GM10248 (cell line): ENCODE measurements around the gene MAPK4.
"Not testable (repeated sequence)": the region's sequence is repeated elsewhere in the genome, so short reads cannot be mapped to it uniquely, and the experiment has no call there.

ENCODE experiments used
- CTCF ChIA-PET: fragments of 300-600 bp; sonication (Branson Sonifier 250); formaldehyde crosslinking; extraction: SDS; loops from one replicate; lab custom pipeline; 2021; ENCODE audit warnings: antibody characterized with exemption; lab: Yijun Ruan, JAX
- POLR2A ChIA-PET: fragments of 350-650 bp; sonication (Branson Sonifier 250); formaldehyde crosslinking; extraction: SDS; loops from one replicate; lab custom pipeline; 2020; ENCODE audit warnings: antibody characterized with exemption; lab: Yijun Ruan, JAX
- DNase-seq: peaks from one replicate; pipeline ENCODE4 v3.0.0; 2012; ENCODE audit errors: extremely low spot score
- TF ChIP-seq, protein P1 (sequence below): IDR thresholded peaks from 2 replicates; pipeline ENCODE4 v1.5.1; 2012; ENCODE audit warnings: mild to moderate bottlenecking, low read depth; ENCODE audit errors: extremely low read depth, missing control alignments, control extremely low read depth

MAPK4 gene

DNA sequence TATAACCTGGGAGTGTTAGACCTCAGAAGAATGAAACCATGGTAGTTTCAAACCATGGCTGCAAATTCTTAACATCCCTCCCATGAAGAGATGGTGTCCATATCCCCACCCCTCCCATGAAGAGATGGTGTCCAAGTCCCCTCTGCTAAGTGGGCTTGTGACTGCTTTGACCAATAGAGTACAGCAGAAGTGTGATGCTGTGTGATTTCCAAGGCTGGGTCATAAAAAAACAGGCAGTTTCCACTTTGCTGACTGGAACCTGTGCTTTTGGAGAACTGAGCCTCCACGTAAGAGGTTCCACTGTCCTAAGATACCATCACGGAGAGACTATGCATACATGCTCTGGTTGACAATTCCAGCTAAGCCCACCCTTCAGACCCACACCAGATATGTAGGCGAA is 194.4 kb downstream of the MAPK4 start:
- ChIA-PET POLR2A (no interaction called here), CTCF (no interaction called here)
- TF ChIP-seq, protein P1, sequence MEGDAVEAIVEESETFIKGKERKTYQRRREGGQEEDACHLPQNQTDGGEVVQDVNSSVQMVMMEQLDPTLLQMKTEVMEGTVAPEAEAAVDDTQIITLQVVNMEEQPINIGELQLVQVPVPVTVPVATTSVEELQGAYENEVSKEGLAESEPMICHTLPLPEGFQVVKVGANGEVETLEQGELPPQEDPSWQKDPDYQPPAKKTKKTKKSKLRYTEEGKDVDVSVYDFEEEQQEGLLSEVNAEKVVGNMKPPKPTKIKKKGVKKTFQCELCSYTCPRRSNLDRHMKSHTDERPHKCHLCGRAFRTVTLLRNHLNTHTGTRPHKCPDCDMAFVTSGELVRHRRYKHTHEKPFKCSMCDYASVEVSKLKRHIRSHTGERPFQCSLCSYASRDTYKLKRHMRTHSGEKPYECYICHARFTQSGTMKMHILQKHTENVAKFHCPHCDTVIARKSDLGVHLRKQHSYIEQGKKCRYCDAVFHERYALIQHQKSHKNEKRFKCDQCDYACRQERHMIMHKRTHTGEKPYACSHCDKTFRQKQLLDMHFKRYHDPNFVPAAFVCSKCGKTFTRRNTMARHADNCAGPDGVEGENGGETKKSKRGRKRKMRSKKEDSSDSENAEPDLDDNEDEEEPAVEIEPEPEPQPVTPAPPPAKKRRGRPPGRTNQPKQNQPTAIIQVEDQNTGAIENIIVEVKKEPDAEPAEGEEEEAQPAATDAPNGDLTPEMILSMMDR = no peak
- no peak for DNase-seq

DNA sequence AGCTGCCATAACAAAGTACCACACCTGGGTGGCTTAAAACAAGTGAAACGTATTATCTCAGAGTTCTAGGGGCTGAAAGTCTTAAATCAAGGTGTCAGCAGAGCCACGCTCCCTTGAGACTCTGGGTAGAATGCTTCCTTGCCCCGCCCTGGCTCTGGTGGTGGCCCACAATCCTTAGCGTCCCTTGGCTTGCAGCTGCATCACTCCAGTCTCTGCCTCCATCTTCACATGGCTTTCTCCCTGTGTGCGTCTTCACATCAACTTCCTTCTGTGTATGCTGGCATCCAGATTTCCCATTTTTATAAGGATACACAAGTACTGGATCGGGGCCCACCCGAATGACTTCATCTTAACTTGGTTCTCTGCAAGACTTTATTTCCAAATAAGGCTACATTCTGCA is 197.5 kb downstream of the MAPK4 start:
- CTCF ChIA-PET = no interaction called here
- POLR2A ChIA-PET = interaction anchor here (0.5 to 0.7 kb wide), 2 partner anchors 74 to 174 kb away, joined by 3 read pairs; no protein-coding TSS in a partner anchor
- DNase-seq = no peak
- TF ChIP-seq, protein P1 = no peak

DNA sequence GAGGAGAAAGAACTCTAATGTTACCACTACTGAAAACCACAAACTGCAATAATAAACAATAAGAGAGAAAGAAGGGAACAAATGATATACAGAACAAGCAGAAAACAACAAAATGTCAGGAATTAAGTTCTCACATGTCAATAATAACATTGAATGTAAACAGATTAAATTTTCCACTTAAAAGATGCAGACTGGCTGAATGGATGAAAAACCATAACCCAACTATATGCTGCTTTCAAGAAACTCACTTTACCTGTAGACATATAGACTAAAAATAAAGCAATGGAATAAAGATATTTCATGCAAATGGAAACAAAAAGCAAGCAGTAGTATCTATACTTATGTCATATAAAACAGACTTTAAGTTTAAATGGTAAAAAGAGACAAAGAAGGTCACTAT is 209.6 kb downstream of the MAPK4 start:
- DNase-seq = no peak
- TF ChIP-seq, protein P1 = no peak
- ChIA-PET POLR2A (no interaction called here), CTCF (no interaction called here)

DNA sequence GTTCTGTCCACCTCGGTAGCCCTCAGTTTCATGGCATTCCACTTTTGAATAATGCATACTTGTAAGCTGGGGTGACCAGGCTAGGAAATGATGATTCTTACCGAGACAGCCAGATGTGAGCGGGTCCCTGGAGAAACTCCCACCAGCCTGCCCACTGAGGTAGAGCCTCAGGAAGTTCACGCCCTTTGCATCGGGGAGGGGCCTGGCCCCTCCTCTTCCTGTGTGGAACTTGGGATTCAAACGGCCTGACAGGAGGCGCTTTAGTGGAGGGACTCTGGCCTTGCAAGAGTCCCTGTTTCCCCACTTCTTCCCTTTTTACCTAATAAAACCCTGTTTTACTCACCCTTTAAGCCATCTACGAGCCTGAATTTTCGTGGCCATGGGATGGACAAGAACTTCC is 215.3 kb downstream of the MAPK4 start:
- TF ChIP-seq, protein P1 = no peak
- CTCF ChIA-PET = no interaction called here

DNA sequence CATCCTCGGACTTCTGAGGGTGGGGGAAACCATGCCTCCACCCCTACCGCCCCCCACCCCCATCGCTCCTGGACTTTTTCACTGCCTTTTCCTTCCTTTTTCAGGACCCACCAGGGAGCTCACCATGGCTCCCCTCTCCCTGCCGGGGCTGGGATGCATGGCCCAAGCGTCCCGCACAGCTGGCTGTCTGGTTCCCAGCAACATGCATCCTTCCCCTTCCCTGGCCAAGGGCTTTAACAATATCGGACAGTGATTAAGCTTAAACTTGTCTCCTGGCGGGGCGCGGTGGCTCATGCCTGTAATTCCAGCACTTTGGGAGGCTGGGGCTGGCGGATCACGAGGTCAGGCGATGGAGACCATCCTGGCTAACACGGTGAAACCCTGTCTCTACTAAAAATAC is 215.8 kb downstream of the MAPK4 start:
- TF ChIP-seq, protein P1 = no peak
- no peak for DNase-seq
- ChIA-PET POLR2A (no interaction called here), CTCF (no interaction called here)

More for the DNA sequence above, 215.3 kb downstream of the MAPK4 start:
- POLR2A ChIA-PET = no interaction called here
- no peak for DNase-seq

DNA sequence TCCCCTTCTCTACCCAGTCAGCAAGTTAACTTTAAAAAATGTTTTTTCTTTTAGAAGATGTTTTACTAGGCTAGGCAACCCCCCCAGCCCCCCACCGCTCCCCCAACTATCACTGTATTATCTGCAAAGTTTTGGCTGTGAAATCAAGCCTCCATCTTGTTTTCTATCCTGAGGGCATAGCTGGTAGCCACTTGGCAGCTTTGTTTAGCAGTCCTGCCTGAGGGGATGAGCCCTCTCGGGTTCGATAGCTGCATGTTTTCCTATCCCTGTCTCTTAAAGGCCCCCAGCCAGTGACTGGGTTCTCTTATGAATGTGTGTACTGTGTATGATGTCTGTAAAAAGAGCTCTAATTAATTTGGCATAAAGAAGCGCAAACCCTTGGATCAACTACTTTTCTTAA is 216.5 kb downstream of the MAPK4 start:
- TF ChIP-seq, protein P1 = no peak
- no peak for DNase-seq
- CTCF ChIA-PET = no interaction called here
- POLR2A ChIA-PET = interaction anchor here (0.6 kb wide), 1 partner anchor 191 kb away, joined by 3 read pairs; no protein-coding TSS in a partner anchor

DNA sequence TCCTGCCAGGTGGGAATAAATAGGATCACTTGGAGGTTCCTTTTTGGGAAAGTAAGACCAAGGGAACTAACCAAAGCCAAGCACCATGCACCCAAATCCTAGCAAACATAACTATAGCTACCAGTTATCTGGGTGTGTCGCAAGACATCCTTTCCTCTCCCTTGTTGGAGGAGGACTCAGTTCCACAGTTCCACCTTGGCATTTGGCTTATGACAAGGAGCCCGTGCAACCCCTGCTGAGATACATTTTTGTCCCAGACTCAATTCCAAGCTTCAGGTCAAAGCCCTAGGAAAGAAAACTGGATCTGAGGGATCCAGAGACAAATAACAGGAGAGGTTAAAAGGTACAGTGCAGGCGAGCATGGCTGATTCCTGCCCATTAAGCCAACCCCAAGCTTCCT is 219.1 kb downstream of the MAPK4 start:
- CTCF ChIA-PET, POLR2A ChIA-PET, DNase-seq: not testable (repeated sequence)
